GM12878 (cell line): Measurements from ENCODE around the gene MCM9. TPM values are rescaled to one million over a fixed set of nuclear protein-coding genes. Genes with fewer than 3 reads are reported as not detected.

Source experiments
- ATAC-seq: fragments of 200-7000 bp; cut with Tn5 transposase; 3 replicates; pipeline ENCODE4 v1.9.1; 2020; ENCODE audit warnings: mild to moderate bottlenecking, moderate library complexity
- BruUV-seq: library from RNA; stranded (reverse); fragments of 400-500 nt; replicated peaks from 2 replicates; lab custom pipeline; 2021; lab: Mats Ljungman, UMichigan
- CTCF ChIA-PET: fragments of 300-600 bp; sonication (Branson Sonifier 250); formaldehyde crosslinking; extraction: SDS; loops from one replicate; lab custom pipeline; 2021; ENCODE audit warnings: inconsistent platforms; lab: Yijun Ruan, JAX
- POLR2A ChIA-PET: fragments of 350-600 bp; formaldehyde crosslinking; extraction: SDS; loops from one replicate; lab custom pipeline; 2021; ENCODE audit warnings: inconsistent platforms; lab: Charles Lee
- RAD21 ChIA-PET: fragments of 300-600 bp; sonication (Branson Sonifier 250); formaldehyde crosslinking; loops from one replicate; lab custom pipeline; 2023; ENCODE audit warnings: antibody characterized with exemption; ENCODE audit not compliant: unreplicated experiment; lab: Charles Lee
- SMC1A ChIA-PET: fragments of 300-600 bp; sonication (Branson Sonifier 250); formaldehyde crosslinking; loops from one replicate; lab custom pipeline; 2023; ENCODE audit not compliant: unreplicated experiment, uncharacterized antibody; lab: Charles Lee
- DNase-seq: peaks from one replicate; pipeline ENCODE4 v3.0.0-alpha.2; 2011; ENCODE audit warnings: low read depth, low spot score
- FAIRE-seq: peaks from 3 replicates; lab custom pipeline; 2011; peaks lifted over from hg19 to GRCh38; lab: Jason Lieb, UNC
- H2AFZ ChIP-seq: 2 replicates; pipeline ENCODE4 v1.6.0; 2011; ENCODE audit warnings: low read depth, low read length, control low read depth; ENCODE audit not compliant: control insufficient read depth
- H3K27ac ChIP-seq: 2 replicates; pipeline ENCODE4 v1.5.1; 2011; ENCODE audit warnings: control low read depth; ENCODE audit not compliant: control insufficient read depth, insufficient read depth
- H3K27me3 ChIP-seq, 2 experiments: replicated peaks in 1 of 2; 2 replicates each; pipeline versions ENCODE4 v1.6.0 to v1.6.1; 2011; ENCODE audit warnings: low read length in 1 of 2; ENCODE audit not compliant: control insufficient read depth in 2 of 2, insufficient read depth in 2 of 2
- H3K36me3 ChIP-seq, 2 experiments: 2 replicates each; pipeline ENCODE4 v1.5.1; 2011; ENCODE audit warnings: low read length in 1 of 2; ENCODE audit not compliant: control insufficient read depth in 2 of 2, insufficient read depth in 2 of 2
- H3K4me1 ChIP-seq: 2 replicates; pipeline ENCODE4 v1.6.1; 2011; ENCODE audit warnings: mild to moderate bottlenecking, low read length, moderate library complexity, mixed read lengths; ENCODE audit not compliant: control insufficient read depth, insufficient read depth
- H3K4me2 ChIP-seq: 2 replicates; pipeline ENCODE4 v1.6.0; 2011; ENCODE audit warnings: control low read depth; ENCODE audit not compliant: control insufficient read depth, insufficient read depth
- H3K4me3 ChIP-seq: fragments of 200-600 bp; sonication (generic); 2 replicates; pipeline ENCODE4 v1.5.1; 2016
- H3K79me2 ChIP-seq: 2 replicates; pipeline ENCODE4 v1.6.0; 2011; ENCODE audit warnings: low read length; ENCODE audit not compliant: control insufficient read depth, insufficient read depth
- H3K9ac ChIP-seq: 2 replicates; pipeline ENCODE4 v1.8.0; 2011; ENCODE audit warnings: low read length, control low read depth, mixed read lengths; ENCODE audit not compliant: control insufficient read depth, insufficient read depth
- H3K9me3 ChIP-seq: replicated peaks from 3 replicates; pipeline ENCODE4 v1.5.1; 2011; ENCODE audit warnings: mild to moderate bottlenecking, low read length; ENCODE audit not compliant: control insufficient read depth, insufficient read depth
- H4K20me1 ChIP-seq: 2 replicates; pipeline ENCODE4 v1.6.0; 2011; ENCODE audit not compliant: control insufficient read depth, insufficient read depth
- BCL3 ChIP-seq: IDR thresholded peaks from 2 replicates; pipeline ENCODE4 v1.6.1; 2011; ENCODE audit warnings: borderline replicate concordance, low read depth, mild to moderate bottlenecking, moderate library complexity, low read length; ENCODE audit not compliant: insufficient read depth, poor library complexity, severe bottlenecking
- ELK1 ChIP-seq: IDR thresholded peaks from 2 replicates; pipeline ENCODE4 v1.6.1; 2012; ENCODE audit warnings: low read depth, low read length, improper control_type of control experiment
- ESRRA ChIP-seq: IDR thresholded peaks from 2 replicates; pipeline ENCODE4 v1.6.1; 2012; ENCODE audit warnings: mild to moderate bottlenecking, low read length, improper control_type of control experiment
- GABPA ChIP-seq: IDR thresholded peaks from 2 replicates; pipeline ENCODE4 v1.6.1; 2014; ENCODE audit warnings: antibody characterized with exemption, low read depth, mild to moderate bottlenecking, inconsistent platforms
- IRF3 ChIP-seq: fragments of 450-650 bp; IDR thresholded peaks from 2 replicates; pipeline ENCODE4 v1.6.1; 2014; ENCODE audit warnings: mild to moderate bottlenecking
- IRF5 ChIP-seq: fragments of 450-650 bp; IDR thresholded peaks from 2 replicates; pipeline ENCODE4 v1.6.1; 2017; ENCODE audit warnings: borderline replicate concordance
- KDM1A ChIP-seq: fragments of 200-600 bp; sonication (generic); IDR thresholded peaks from 2 replicates; pipeline ENCODE4 v1.6.1; 2016; ENCODE audit warnings: borderline replicate concordance
- NR2F1 ChIP-seq: fragments of 450-650 bp; conservative IDR thresholded peaks from 2 replicates; pipeline ENCODE4 v1.6.1; 2017; ENCODE audit warnings: mild to moderate bottlenecking
- REST ChIP-seq: IDR thresholded peaks from 2 replicates; pipeline ENCODE4 v1.6.1; 2012; ENCODE audit warnings: mild to moderate bottlenecking, low read depth, low read length
- SMARCA5 ChIP-seq: fragments of 450-650 bp; IDR thresholded peaks from 2 replicates; pipeline ENCODE4 v1.6.1; 2017; ENCODE audit warnings: mild to moderate bottlenecking
- SP1 ChIP-seq: IDR thresholded peaks from one replicate; pipeline ENCODE4 v1.6.1; 2011; ENCODE audit warnings: low read depth, low read length
- ZBTB40 ChIP-seq: fragments of 450-650 bp; IDR thresholded peaks from 2 replicates; pipeline ENCODE4 v1.6.1; 2016; ENCODE audit warnings: mild to moderate bottlenecking, moderate library complexity, borderline replicate concordance
- in situ Hi-C: fragments of 300-500 bp; cut with MboI; formaldehyde crosslinking; loops from 9 replicates; pipeline ENCODE4 v1.14.3; 2018; ENCODE audit warnings: mixed read lengths
- intact Hi-C: fragments of 100-400 bp; cut with micrococcal nuclease; formaldehyde crosslinking; loops from one replicate; pipeline ENCODE4 v1.14.2; 2022; ENCODE audit not compliant: unreplicated experiment
- polyA plus RNA-seq, 11 experiments: library from polyadenylated mRNA; depleted of rRNA in 4 of 11; unstranded in 6 of 11; stranded (reverse) in 5 of 11; fragments of >200 nt; fragmentation: Nextera tagmentation in 4 of 11; fragmentation: Illumina TruSeq in 1 of 11; extraction: Ambion mirVana in 4 of 11; extraction: Trizol in 1 of 11; gene quantifications; 1 replicate in 1 of 11; 2 replicates in 10 of 11; pipeline versions ENCODE4 v1.2.1 to v1.2.3, GENCODE V29; 2011 to 2016; ENCODE audit warnings: inconsistent platforms in 2 of 11, missing spikeins in 2 of 11, low read depth in 1 of 11
- total RNA-seq, 4 experiments: library from RNA; depleted of rRNA in 3 of 4; stranded (reverse); fragments of >200 nt in 3 of 4; fragmentation: Illumina TruSeq in 1 of 4; extraction: Trizol in 1 of 4; gene quantifications; 2 replicates each; pipeline versions ENCODE4 v1.2.1 to v1.2.3, GENCODE V29; 2013 to 2021

The MCM9 gene
- total and polyA plus RNA-seq, 10 of the 15 experiments (the other 5 are each of a cell fraction or from before 2014, with no cell fraction given): 3.4 to 18.5 (median 9.7) TPM

- SMC1A ChIA-PET: interaction anchor here (0.8 to 2.2 kb wide), 3 partner anchors 12 to 18 kb away, joined by 3 to 6 read pairs (median 3); no protein-coding TSS in a partner anchor
- no peak overlapping the region for H3K4me3 ChIP-seq
- no peak for ATAC-seq
- no peaks in the 10 kb centered on the region for H3K27me3 ChIP-seq
- POLR2A ChIA-PET: no interaction called here
- H3K79me2 ChIP-seq: peaks cover 12% of the 10 kb centered on the region
- H3K4me1 ChIP-seq: peaks cover 13% of the 10 kb centered on the region
- no peaks in the 10 kb centered on the region for H3K36me3 ChIP-seq
- in situ Hi-C loops (no loop called here), intact Hi-C loops (no loop called here)
- DNase-seq: no peak
- CTCF ChIA-PET: no interaction called here
- no peak for FAIRE-seq
- H4K20me1 ChIP-seq: no peaks in the 10 kb centered on the region
- no peak for TF ChIP-seq BCL3
- TF ChIP-seq NR2F1: no peak
- no peak for TF ChIP-seq ELK1
- TF ChIP-seq REST: no peak
- TF ChIP-seq IRF3: no peak
- no peak for TF ChIP-seq KDM1A
- no peak for TF ChIP-seq SP1
- no peak for TF ChIP-seq IRF5
- TF ChIP-seq ESRRA: no peak
- no peak for TF ChIP-seq GABPA
- TF ChIP-seq ZBTB40: no peak
- no peak for TF ChIP-seq SMARCA5
- no peaks in the 10 kb centered on the region for H3K9me3 ChIP-seq
- H2AFZ ChIP-seq: no peak overlapping the region
- H3K4me2 ChIP-seq: no peak overlapping the region
- no peak overlapping the region for H3K27ac ChIP-seq
- BruUV-seq: no TSS peak
- no peak overlapping the region for H3K9ac ChIP-seq
- RAD21 ChIA-PET: no interaction called here
Observed at GRCh38 chr6:118876814-118877213, 58.1 kb downstream of the MCM9 start.
